ENCODE measurements around the gene TIMM50. TPM values are rescaled to one million over a fixed set of nuclear protein-coding genes. Genes with fewer than 3 reads are reported as not detected.

TIMM50 gene
- total RNA-seq, 3 donors from 2014 or later (not counting 1 experiment from before 2014, with no cell fraction given): 50.1 to 67.2 (median 60.8) TPM

GRCh38 chr19:39531834-39532232 is 51.2 kb downstream of the TIMM50 start:
- WGBS (ENCODE audit: insufficient coverage): 74% methylated on average over 14 of the region's 14 CpGs
- H3K9me3 Mint-ChIP-seq: no peaks in the 10 kb centered on the region
- H3K4me1 Mint-ChIP-seq: peaks cover 8 to 13% of the 10 kb centered on the region in 2 donors

GRCh38 chr19:39532233-39533002 is 51.8 kb downstream of the TIMM50 start, which contains the start of gene EID2B:
Gene EID2B, minus strand, starts transcription at chr19:39532852. Its CDS starts 50 bp downstream, at chr19:39532802.
- Mint-ChIP-seq H3K27me3 (ENCODE audit: low read depth in 2 of 2) (no peaks in the 10 kb centered on the region), H3K4me3 (peak within 1 kb of the TSS; percentile 93), H3K27ac (peak within 1 kb of the TSS; percentile 79 to 86), H3K4me1 (peaks cover 8 to 13% of the 10 kb centered on the region in 2 donors), H3K36me3 (no peaks in the 10 kb centered on the region), H3K9me3 (no peaks in the 10 kb centered on the region)
- peak; percentile 96 to 99 (median 97) for ATAC-seq
- intact Hi-C loops (cut with micrococcal nuclease): loop anchor here (1.0 to 5.0 kb wide), 4 partner anchors 58 to 410 kb away; partner anchors contain the start of gene PLEKHG2
- peak; percentile 92 to 100 for DNase-seq
- Histone ChIP-seq H3K4me3 (ENCODE audit: low read length) (peak within 1 kb of the TSS; percentile 70), H3K36me3 (ENCODE audit: control insufficient read depth, insufficient read depth, low read length) (no peaks in the 10 kb centered on the region), H3K4me1 (ENCODE audit: control insufficient read depth, insufficient read depth, low read length) (peaks cover 14% of the 10 kb centered on the region), H3K27me3 (ENCODE audit: control insufficient read depth, insufficient read depth, low read length) (no peaks in the 10 kb centered on the region), H3K9me3 (ENCODE audit: control insufficient read depth, insufficient read depth, low read length) (no peaks in the 10 kb centered on the region), H3K27ac (ENCODE audit: low read length) (peak within 1 kb of the TSS; percentile 73)
- peak; percentile 90 for TF ChIP-seq CTCF (IDR thresholded peaks at IDR 0.05)
- WGBS (ENCODE audit: insufficient coverage): under 1% methylated on average over 65 of the region's 65 CpGs

More at GRCh38 chr19:39531834-39532232, 51.2 kb downstream of the TIMM50 start:
- Histone ChIP-seq H3K4me1 (ENCODE audit: control insufficient read depth, insufficient read depth, low read length) (peaks cover 14% of the 10 kb centered on the region), H3K4me3 (ENCODE audit: low read length) (peak overlapping the region; percentile 70), H3K36me3 (ENCODE audit: control insufficient read depth, insufficient read depth, low read length) (no peaks in the 10 kb centered on the region), H3K9me3 (ENCODE audit: control insufficient read depth, insufficient read depth, low read length) (no peaks in the 10 kb centered on the region), H3K27me3 (ENCODE audit: control insufficient read depth, insufficient read depth, low read length) (no peaks in the 10 kb centered on the region), H3K27ac (ENCODE audit: low read length) (peak overlapping the region; percentile 73)
- Mint-ChIP-seq H3K27me3 (ENCODE audit: low read depth in 2 of 2) (no peaks in the 10 kb centered on the region), H3K36me3 (no peaks in the 10 kb centered on the region), H3K4me3 (peak overlapping the region; percentile 93), H3K27ac (peak overlapping the region; percentile 79 to 86)
- DNase-seq (no peak), ATAC-seq (no peak)
- no peak for TF ChIP-seq CTCF (IDR thresholded peaks at IDR 0.05)
- intact Hi-C loops (cut with micrococcal nuclease): loop anchor here (1.0 to 5.0 kb wide), 4 partner anchors 58 to 409 kb away; partner anchors contain the start of gene PLEKHG2

- H3K4me1 ChIP-seq (ENCODE audit: control insufficient read depth, insufficient read depth, low read length): peaks cover 14% of the 10 kb centered on the region
- Mint-ChIP-seq H3K27me3 (ENCODE audit: low read depth in 2 of 2) (no peaks in the 10 kb centered on the region), H3K9me3 (no peaks in the 10 kb centered on the region), H3K36me3 (no peaks in the 10 kb centered on the region), H3K4me3 (peak overlapping the region; percentile 93), H3K4me1 (peaks cover 15 to 16% of the 10 kb centered on the region in 2 donors), H3K27ac (peak overlapping the region; percentile 79 to 86)
- peak overlapping the region; percentile 70 for H3K4me3 ChIP-seq (ENCODE audit: low read length)
- no peaks in the 10 kb centered on the region for H3K36me3 ChIP-seq (ENCODE audit: control insufficient read depth, insufficient read depth, low read length)
- ATAC-seq (peak in 2 of 3 donors; percentile 6 to 8), DNase-seq (no peak)
- intact Hi-C loops (cut with micrococcal nuclease): loop anchor here (2.0 to 5.0 kb wide), 3 partner anchors 121 to 410 kb away; partner anchors contain the start of gene PLEKHG2
- H3K27ac ChIP-seq (ENCODE audit: low read length): no peak overlapping the region
- no peaks in the 10 kb centered on the region for H3K9me3 ChIP-seq (ENCODE audit: control insufficient read depth, insufficient read depth, low read length)
- WGBS (ENCODE audit: insufficient coverage): 22% methylated on average over 12 of the region's 12 CpGs
- TF ChIP-seq CTCF (IDR thresholded peaks at IDR 0.05): no peak
- H3K27me3 ChIP-seq (ENCODE audit: control insufficient read depth, insufficient read depth, low read length): no peaks in the 10 kb centered on the region
Observed at GRCh38 chr19:39533003-39533512, 52.4 kb downstream of the TIMM50 start.

Measured in natural killer cell (primary cell).